H1 (cell line): Measurements from ENCODE around the gene MRPL9. TPM values are rescaled to one million over a fixed set of nuclear protein-coding genes. Genes with fewer than 3 reads are reported as not detected.

Experiments used
- CHD1 ChIP-seq: IDR thresholded peaks from 2 replicates; pipeline ENCODE4 v1.6.1; 2012; ENCODE audit warnings: low read depth, low read length, improper control_type of control experiment
- CREB1 ChIP-seq: IDR thresholded peaks from 2 replicates; pipeline ENCODE4 v1.6.1; 2012; ENCODE audit warnings: inconsistent platforms
- CTBP2 ChIP-seq: IDR thresholded peaks from 2 replicates; pipeline ENCODE4 v1.7.0; 2011; ENCODE audit warnings: borderline replicate concordance, mild to moderate bottlenecking, moderate library complexity, mixed read lengths, low read length; ENCODE audit not compliant: insufficient read depth, insufficient read length
- E2F6 ChIP-seq: IDR thresholded peaks from 2 replicates; pipeline ENCODE4 v1.6.1; 2012; ENCODE audit warnings: inconsistent platforms
- EZH2 ChIP-seq: fragments of 200-600 bp; sonication (generic); IDR thresholded peaks from 2 replicates; pipeline ENCODE4 v1.7.1; 2012; ENCODE audit warnings: low read depth, mild to moderate bottlenecking, moderate library complexity, low read length, inconsistent platforms; ENCODE audit not compliant: severe bottlenecking
- HDAC2 ChIP-seq, 2 experiments: fragments of 300-600 bp in 1 of 2; sonication (generic) in 1 of 2; IDR thresholded peaks; 2 replicates each; pipeline ENCODE4 v1.6.1; 2011 to 2012; ENCODE audit warnings: low read depth in 2 of 2, low read length in 2 of 2, mild to moderate bottlenecking in 2 of 2, moderate library complexity in 2 of 2, borderline replicate concordance in 1 of 2, inconsistent platforms in 1 of 2
- JUN ChIP-seq: IDR thresholded peaks from 2 replicates; pipeline ENCODE4 v1.6.1; 2011; ENCODE audit warnings: low read depth, mild to moderate bottlenecking, improper control_type of control experiment, low read length
- JUND ChIP-seq: IDR thresholded peaks from 2 replicates; pipeline ENCODE4 v1.6.1; 2011; ENCODE audit warnings: mild to moderate bottlenecking, improper control_type of control experiment, low read length
- KDM4A ChIP-seq: IDR thresholded peaks from one replicate; pipeline ENCODE4 v1.7.1; 2012; ENCODE audit warnings: low read depth, mild to moderate bottlenecking, moderate library complexity, low read length, inconsistent platforms; ENCODE audit not compliant: severe bottlenecking
- KDM5A ChIP-seq: fragments of 200-600 bp; IDR thresholded peaks from 2 replicates; pipeline ENCODE4 v1.7.1; 2012; ENCODE audit warnings: mild to moderate bottlenecking, low read length, inconsistent platforms, mixed read lengths
- MAFK ChIP-seq: IDR thresholded peaks from 2 replicates; pipeline ENCODE4 v1.6.1; 2012; ENCODE audit warnings: low read depth, mild to moderate bottlenecking, improper control_type of control experiment, low read length
- MAX ChIP-seq: IDR thresholded peaks from 2 replicates; pipeline ENCODE4 v1.6.1; 2012; ENCODE audit warnings: inconsistent platforms
- PHF8 ChIP-seq: fragments of 200-600 bp; sonication (generic); conservative IDR thresholded peaks from 2 replicates; pipeline ENCODE4 v1.7.1; 2012; ENCODE audit warnings: low read depth, mild to moderate bottlenecking, inconsistent platforms, low read length, moderate library complexity
- RBBP5 ChIP-seq: IDR thresholded peaks from 2 replicates; pipeline ENCODE4 v1.7.1; 2012; ENCODE audit warnings: low read depth, mild to moderate bottlenecking, inconsistent platforms, low read length, moderate library complexity, borderline replicate concordance
- RNF2 ChIP-seq: fragments of 200-900, 300-1000 bp; sonication (generic); IDR thresholded peaks from 2 replicates; pipeline ENCODE4 v1.7.1; 2016; ENCODE audit warnings: borderline replicate concordance, low read depth, mild to moderate bottlenecking, antibody characterized with exemption, low read length; ENCODE audit not compliant: poor library complexity, severe bottlenecking; ENCODE audit errors: missing control alignments
- SIN3A ChIP-seq, 2 experiments: IDR thresholded peaks in 1 of 2; conservative IDR thresholded peaks in 1 of 2; 2 replicates each; pipeline ENCODE4 v1.6.1; 2011 to 2012; ENCODE audit warnings: low read length in 2 of 2, improper control_type of control experiment in 1 of 2, low read depth in 1 of 2, mild to moderate bottlenecking in 1 of 2
- TBP ChIP-seq: IDR thresholded peaks from 2 replicates; pipeline ENCODE4 v1.6.1; 2011; ENCODE audit warnings: low read depth, low read length, improper control_type of control experiment
- TEAD4 ChIP-seq: IDR thresholded peaks from 2 replicates; pipeline ENCODE4 v1.6.1; 2012; ENCODE audit warnings: low read depth, low read length, inconsistent platforms, mixed read lengths
- USF2 ChIP-seq: IDR thresholded peaks from 2 replicates; pipeline ENCODE4 v1.6.1; 2011; ENCODE audit warnings: low read length, improper control_type of control experiment
- YY1 ChIP-seq: IDR thresholded peaks from 2 replicates; pipeline ENCODE4 v1.6.1; 2011; ENCODE audit warnings: low read depth, mild to moderate bottlenecking, low read length
- polyA plus RNA-seq, 7 experiments: library from polyadenylated mRNA; depleted of rRNA in 3 of 7; stranded (reverse) in 5 of 7; unstranded in 2 of 7; fragments of >200 nt in 5 of 7; fragments of 200-250 nt in 2 of 7; gene quantifications; 1 replicate in 5 of 7; 2 replicates in 1 of 7; 4 replicates in 1 of 7; pipeline versions ENCODE4 v1.2.1 to v1.2.3, GENCODE V29; 2011 to 2013; ENCODE audit warnings: missing spikeins in 2 of 7, mixed read lengths in 2 of 7
- total RNA-seq: library from RNA; stranded (reverse); fragmentation: NEBNext Ultra II Directional; extraction: Animal tissue kit (Norgen Biotek cat#: 25700); gene quantifications from 2 replicates; pipeline ENCODE4 v1.2.1, GENCODE V29; 2021

The MRPL9 gene
- total and polyA plus RNA-seq, 2 of the 8 experiments (the other 6 are each of a cell fraction or from before 2014, with no cell fraction given): 74.9 to 113 TPM

- TF ChIP-seq MAX (no peak; the same call in 1 of the 2 replicates), KDM5A (peak; percentile 96), RBBP5 (peak; percentile 83; the same call in 1 of the 2 replicates), CTBP2 (no peak), JUND (no peak), KDM4A (peak; percentile 89), SIN3A (conservative IDR thresholded peaks at IDR 0.05 in 1 of 2, IDR thresholded peaks at IDR 0.05 in 1 of 2; ENCODE audit: low read depth in 1 of 2, low read length in 2 of 2) (peak; percentile 49 to 60; a peak in 2 of 4 replicates), HDAC2 (IDR thresholded peaks at IDR 0.05; ENCODE audit: borderline replicate concordance in 1 of 2, low read depth in 2 of 2, low read length in 2 of 2) (peak in 1 of 2 experiments; percentile 84; a peak in 2 of 4 replicates), USF2 (no peak), PHF8 (peak; percentile 90), CHD1 (no peak), JUN (no peak), YY1 (peak; percentile 95), EZH2 (no peak), TEAD4 (no peak), E2F6 (no peak), MAFK (no peak), TBP (peak; percentile 91), CREB1 (peak; percentile 67), RNF2 (no peak)
Observed at GRCh38 chr1:151762941-151763921, at the start of gene MRPL9 (continued).
